GM19238 (cell line): ENCODE data around the gene CCDC106.

Experiments
- DNase-seq: peaks from one replicate; pipeline ENCODE4 v3.0.0; 2011; ENCODE audit warnings: low spot score; ENCODE audit not compliant: insufficient read length

Gene CCDC106

GRCh38 chr19:55635856-55636440, 12.1 kb upstream of the CCDC106 start:
- no peak for DNase-seq

DNA sequence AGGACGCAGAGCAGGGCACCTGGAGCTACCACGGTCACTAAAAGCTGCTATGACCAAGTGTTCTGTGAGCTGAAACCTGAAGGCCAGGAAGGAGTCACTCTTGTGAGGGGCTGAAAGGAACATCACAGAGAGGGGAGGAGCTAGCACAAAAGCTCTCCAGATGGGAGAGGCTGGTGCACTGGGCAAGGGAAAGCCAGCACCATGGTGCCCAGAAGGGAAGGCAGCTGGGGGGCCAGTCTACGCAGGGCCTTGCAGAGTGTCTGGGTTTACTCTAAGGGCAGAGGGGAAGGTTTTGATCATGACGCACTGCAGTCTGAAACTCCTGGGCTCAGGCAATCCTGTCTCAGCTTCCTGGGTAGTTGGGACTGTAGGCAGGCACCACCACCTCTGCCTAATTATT, 11.3 kb upstream of the CCDC106 start:
- no peak for DNase-seq

GRCh38 chr19:55637534-55637933, 10.5 kb upstream of the CCDC106 start:
- DNase-seq: no peak

DNA sequence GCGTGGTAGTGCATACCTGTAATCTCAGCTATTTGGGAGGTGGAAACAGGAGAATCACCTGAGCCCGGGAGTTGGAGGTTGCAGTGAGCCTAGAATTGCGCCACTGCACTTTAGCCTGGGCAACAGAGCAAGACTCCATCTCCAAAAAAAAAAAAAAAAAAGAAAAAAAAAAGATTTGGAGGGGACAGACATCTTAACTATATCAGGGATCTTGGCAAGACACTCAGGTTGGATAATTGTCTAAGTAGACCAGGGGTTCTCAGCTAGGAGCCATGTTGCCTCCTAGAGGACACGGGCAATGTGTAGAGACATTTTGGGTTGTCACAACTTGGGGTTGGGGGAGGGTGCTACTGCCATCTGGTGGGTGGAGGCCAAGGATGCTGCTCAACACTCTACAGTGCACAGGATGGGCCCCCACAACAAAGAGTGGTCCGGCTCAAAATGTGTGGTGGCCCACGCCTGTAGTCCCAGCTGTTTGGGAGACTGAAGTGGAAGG, 9.1 kb upstream of the CCDC106 start:
- no peak for DNase-seq

- DNase-seq: peak; percentile 56
These were observed 7.9 kb upstream of the CCDC106 start for GRCh38 chr19:55640043-55640576.

DNA sequence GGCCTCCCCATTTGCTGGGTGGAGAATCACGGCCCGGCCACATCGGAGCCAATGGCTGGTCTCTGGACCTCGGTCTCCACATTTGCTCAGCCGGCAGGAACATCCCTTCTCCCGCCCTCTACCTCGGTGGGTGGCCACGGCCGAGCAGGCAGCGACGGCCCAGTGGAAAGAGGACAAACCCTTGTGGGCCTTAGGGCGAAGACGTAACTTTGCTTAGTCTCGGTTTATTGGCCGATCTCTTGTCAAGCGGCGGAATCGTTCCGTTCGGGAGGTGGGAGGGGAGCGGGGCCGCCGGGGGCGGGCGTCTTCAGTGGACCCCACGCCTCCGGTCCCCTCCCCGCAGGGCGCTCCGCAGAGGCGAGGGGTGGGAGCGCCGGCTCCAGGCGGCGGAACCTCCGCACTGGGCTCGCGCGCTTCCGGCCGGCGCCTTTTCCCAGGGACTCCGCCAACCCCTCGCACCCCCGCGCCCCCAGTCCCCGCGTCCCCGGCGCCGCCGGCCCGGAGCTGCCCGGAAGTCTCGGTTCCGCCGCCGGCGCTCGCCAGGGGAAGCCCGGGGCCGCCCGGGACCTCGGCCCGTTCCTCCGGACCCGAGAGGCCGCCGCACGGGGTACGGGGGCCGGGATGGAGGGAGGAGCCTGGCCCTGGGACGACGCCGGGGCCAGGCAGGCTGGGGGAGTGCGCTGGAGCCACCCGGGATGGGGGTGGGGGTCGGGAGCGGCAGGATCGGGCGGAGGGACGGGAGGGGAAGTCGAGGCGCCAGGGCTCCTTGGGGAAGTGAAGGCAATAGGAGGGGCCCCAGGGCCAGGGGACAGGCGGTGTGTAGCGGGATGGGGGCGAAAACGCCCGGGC, 7.2 kb upstream of the CCDC106 start, which contains the start of gene ZNF580:
TSS of gene ZNF580 (plus strand) at position 426 of the 849 bp plus-strand sequence. CDS start 1,507 bp downstream, outside the sequence.
- peak; percentile 72 for DNase-seq

- DNase-seq: no peak
These were observed 6.4 kb upstream of the CCDC106 start for GRCh38 chr19:55641426-55642152.

GRCh38 chr19:55642153-55643002, 5.6 kb upstream of the CCDC106 start:
- DNase-seq: no peak

DNA sequence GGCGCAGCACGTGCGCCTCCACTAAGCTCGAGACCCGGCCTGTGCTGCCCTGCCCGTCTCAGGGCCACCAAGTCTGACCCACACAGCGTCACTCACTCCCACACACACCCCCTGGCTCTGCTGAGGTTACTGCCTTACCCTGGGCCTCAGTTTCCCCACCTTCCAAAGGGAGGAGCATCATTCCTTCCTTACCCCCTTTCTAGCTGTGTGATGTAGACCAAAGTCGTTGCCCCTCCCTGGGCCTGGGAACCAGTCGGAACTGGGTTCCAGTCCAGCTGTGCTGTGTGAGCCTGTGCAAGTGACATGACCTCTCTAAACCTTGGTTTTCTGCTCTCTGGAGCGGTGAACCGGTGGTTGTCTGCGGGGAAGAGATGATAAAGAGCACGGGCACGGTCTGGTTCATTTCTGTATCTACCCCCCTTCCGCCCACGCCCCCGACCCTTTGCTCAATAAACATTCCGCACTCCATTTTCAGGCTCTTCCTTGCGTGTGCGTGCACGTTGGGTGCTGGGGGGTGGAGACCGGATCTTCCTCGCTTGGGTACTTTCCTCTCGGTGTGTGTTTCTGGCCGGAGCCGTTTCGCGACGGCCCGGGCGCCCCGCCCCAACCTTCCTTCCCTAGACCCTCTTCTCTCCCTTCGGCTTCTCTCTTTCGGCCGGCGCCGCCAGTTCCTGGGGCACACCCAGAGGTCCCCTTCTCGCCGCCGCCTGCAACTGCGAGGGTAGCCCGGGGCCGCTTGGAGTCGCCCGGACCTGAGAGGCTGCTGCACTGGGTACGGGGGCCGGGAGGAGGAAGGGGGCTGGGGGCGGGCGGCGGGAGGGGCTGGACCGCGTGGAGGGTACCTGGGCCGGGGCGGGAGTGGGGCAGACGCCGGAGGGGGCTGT, 4.8 kb upstream of the CCDC106 start, which contains the start of gene ZNF581:
TSS of gene ZNF581 (plus strand) at position 647 of the 884 bp plus-strand sequence. CDS start 923 bp downstream, outside the sequence.
- peak; percentile 84 for DNase-seq

- no peak for DNase-seq
These were observed 4.2 kb upstream of the CCDC106 start for GRCh38 chr19:55643887-55644176.

DNA sequence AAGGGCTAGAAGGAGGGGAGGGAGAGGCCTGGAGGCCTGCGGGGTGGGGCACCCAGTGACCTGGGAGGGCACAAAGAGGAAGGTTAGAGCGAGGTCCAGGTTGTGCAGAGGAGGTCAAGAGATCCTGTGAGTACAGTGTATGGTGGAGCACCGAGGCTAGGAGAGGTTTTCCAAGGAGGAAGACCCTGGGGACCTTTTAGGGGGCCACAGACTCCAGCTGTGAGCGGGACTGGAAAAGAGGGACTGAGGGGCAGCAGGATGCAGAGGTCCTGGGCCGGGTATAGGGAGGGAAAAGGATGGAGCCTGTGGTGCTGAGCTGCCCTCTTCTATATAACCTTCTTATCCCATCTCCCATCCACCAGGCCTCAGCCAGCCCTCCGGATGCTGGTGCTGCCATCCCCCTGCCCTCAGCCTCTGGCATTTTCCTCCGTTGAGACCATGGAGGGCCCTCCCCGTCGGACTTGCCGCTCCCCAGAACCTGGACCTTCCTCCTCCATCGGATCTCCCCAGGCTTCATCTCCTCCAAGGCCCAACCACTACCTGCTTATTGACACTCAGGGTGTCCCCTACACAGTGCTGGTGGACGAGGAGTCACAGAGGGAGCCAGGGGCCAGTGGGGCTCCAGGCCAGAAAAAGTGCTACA, 3.7 kb upstream of the CCDC106 start:
- DNase-seq: no peak

DNA sequence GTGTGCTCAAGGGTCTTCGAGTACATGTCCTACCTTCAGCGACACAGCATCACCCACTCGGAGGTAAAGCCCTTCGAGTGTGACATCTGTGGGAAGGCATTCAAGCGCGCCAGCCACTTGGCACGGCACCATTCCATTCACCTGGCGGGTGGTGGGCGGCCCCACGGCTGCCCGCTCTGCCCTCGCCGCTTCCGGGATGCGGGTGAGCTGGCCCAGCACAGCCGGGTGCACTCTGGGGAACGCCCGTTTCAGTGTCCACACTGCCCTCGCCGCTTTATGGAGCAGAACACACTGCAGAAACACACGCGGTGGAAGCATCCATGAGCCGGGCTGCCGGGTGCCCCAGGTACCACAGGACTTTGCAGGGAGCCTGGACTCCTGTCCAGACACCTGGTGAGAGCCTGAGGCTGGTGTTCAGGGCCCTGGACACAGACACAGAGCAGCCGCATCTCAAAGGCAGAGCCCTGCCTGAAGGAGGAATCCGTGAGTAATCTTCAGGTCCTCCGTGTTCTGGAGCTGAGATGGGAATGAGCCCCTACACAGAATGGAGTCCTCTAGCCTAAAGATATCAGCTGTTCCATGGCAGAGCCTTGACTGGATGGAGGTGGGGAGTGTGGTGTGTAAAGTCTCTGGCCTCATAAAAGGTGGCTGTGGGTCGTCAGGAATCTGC, 3.0 kb upstream of the CCDC106 start:
- DNase-seq: no peak

DNA sequence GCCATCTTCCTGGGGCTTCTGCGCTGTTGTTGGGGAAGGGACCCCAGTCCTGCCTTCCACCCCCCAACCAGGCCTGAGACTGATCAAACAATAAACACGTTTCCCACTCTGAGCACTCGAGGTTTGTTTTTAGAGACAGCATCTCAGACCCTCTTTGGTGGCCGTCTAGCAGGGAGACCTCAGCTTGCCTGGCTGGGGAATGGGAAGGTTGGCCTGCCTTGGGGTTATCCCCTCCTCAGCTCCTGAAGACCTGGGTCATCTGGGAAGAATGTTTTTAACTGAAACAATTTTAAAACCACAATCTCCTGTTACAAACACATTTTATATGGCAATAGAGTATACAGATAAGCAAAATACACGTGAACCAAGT, 2.5 kb upstream of the CCDC106 start:
- no peak for DNase-seq

- DNase-seq: no peak
These were observed 902 bp upstream of the CCDC106 start for GRCh38 chr19:55646889-55647731.

- DNase-seq: no peak
These were observed 714 bp downstream of the CCDC106 start for GRCh38 chr19:55648585-55649267.

GRCh38 chr19:55649268-55650125, 1.5 kb downstream of the CCDC106 start:
- no peak for DNase-seq
